GM12878 (cell line): ENCODE data around the gene DIPK1A. TPM values are rescaled to one million over a fixed set of nuclear protein-coding genes. Genes with fewer than 3 reads are reported as not detected.

Experiments
- CHD2 ChIP-seq: IDR thresholded peaks from 2 replicates; pipeline ENCODE4 v1.6.1; 2011; ENCODE audit warnings: low read depth, low read length, improper control_type of control experiment, borderline replicate concordance
- FOS ChIP-seq: IDR thresholded peaks from 3 replicates; pipeline ENCODE4 v1.6.1; 2011; ENCODE audit warnings: borderline replicate concordance; ENCODE audit not compliant: insufficient read length; ENCODE audit errors: extremely low read depth
- MTA2 ChIP-seq: fragments of 450-650 bp; IDR thresholded peaks from 2 replicates; pipeline ENCODE4 v1.6.1; 2016; ENCODE audit warnings: low read depth, mild to moderate bottlenecking, moderate library complexity
- MTA3 ChIP-seq: IDR thresholded peaks from 2 replicates; pipeline ENCODE4 v1.6.1; 2012; ENCODE audit warnings: low read length, inconsistent platforms, borderline replicate concordance
- RAD21 ChIP-seq: IDR thresholded peaks from 2 replicates; pipeline ENCODE4 v1.6.1; 2011; ENCODE audit warnings: mild to moderate bottlenecking, low read depth, low read length, moderate library complexity; ENCODE audit not compliant: insufficient read depth
- SPI1 ChIP-seq: IDR thresholded peaks from 2 replicates; pipeline ENCODE4 v1.6.1; 2011; ENCODE audit warnings: low read depth, mild to moderate bottlenecking, low read length, moderate library complexity, borderline replicate concordance; ENCODE audit not compliant: insufficient read depth
- TCF12 ChIP-seq: IDR thresholded peaks from 2 replicates; pipeline ENCODE4 v1.6.1; 2011; ENCODE audit warnings: low read depth, mild to moderate bottlenecking, low read length
- polyA plus RNA-seq, 11 experiments: library from polyadenylated mRNA; depleted of rRNA in 4 of 11; unstranded in 6 of 11; stranded (reverse) in 5 of 11; fragments of >200 nt; fragmentation: Nextera tagmentation in 4 of 11; fragmentation: Illumina TruSeq in 1 of 11; extraction: Ambion mirVana in 4 of 11; extraction: Trizol in 1 of 11; gene quantifications; 1 replicate in 1 of 11; 2 replicates in 10 of 11; pipeline versions ENCODE4 v1.2.1 to v1.2.3, GENCODE V29; 2011 to 2016; ENCODE audit warnings: inconsistent platforms in 2 of 11, missing spikeins in 2 of 11, low read depth in 1 of 11
- total RNA-seq, 4 experiments: library from RNA; depleted of rRNA in 3 of 4; stranded (reverse); fragments of >200 nt in 3 of 4; fragmentation: Illumina TruSeq in 1 of 4; extraction: Trizol in 1 of 4; gene quantifications; 2 replicates each; pipeline versions ENCODE4 v1.2.1 to v1.2.3, GENCODE V29; 2013 to 2021
- TF ChIP-seq, protein P1 (sequence below): IDR thresholded peaks from 2 replicates; pipeline ENCODE4 v1.6.1; 2011; ENCODE audit warnings: mild to moderate bottlenecking, low read depth, low read length, moderate library complexity; ENCODE audit not compliant: insufficient replicate concordance
- TF ChIP-seq, protein P2 (sequence below), 3 experiments: IDR thresholded peaks in 2 of 3; conservative IDR thresholded peaks in 1 of 3; 2 replicates each; pipeline ENCODE4 v1.5.1; 2011; ENCODE audit warnings: low read depth in 3 of 3, low read length in 3 of 3, mild to moderate bottlenecking in 3 of 3, control low read depth in 2 of 3, moderate library complexity in 2 of 3, inconsistent platforms in 1 of 3, mixed read lengths in 1 of 3; ENCODE audit not compliant: control insufficient read depth in 2 of 3, insufficient read depth in 1 of 3; ENCODE audit errors: extremely low read depth in 1 of 3

The DIPK1A gene
- total and polyA plus RNA-seq, 10 of the 15 experiments (the other 5 are each of a cell fraction or from before 2014, with no cell fraction given) = 4.9 to 15.0 (median 9.7) TPM

DNA sequence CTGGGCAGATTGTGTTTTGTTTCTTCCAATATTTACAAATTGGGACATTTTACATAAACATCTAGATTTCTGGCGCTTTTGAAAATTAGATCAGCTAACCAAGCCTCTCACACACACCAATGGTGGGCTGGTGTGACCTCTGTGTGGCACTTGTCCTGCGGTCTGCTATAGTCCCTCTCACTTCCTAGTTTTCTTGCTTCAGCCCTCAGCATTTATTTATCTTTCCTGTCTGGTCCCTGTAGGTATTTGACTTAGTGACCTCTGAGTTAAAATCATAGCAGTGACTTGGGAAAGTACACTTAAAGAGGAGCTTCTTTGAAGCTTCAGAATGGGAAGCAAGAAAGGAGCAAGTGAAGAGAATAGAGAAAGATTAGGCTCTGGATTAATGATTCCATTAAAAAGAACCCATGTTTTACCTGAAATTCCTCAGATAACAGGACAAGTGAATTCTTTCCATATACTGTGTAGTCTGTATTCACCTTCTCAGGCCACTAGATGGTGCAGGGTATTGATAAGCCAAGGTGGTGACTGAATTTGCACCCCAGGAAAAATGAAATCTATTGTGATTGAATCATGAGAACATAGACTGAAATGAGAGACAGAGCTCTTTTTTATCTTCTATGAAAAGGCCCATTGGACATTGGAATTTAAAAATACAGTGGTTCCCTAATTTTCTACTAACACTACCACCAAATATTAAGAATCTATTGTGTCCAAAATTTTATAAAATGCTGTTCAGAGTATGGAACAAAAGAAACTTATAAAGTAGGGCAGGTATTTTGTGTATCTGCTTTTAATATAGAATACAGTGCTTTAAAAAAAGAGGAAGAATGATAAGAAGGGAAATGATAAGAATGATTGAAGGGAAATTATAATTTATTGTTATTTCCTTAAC, 7.1 kb upstream of the DIPK1A start (continued):
- TF ChIP-seq, protein P1, sequence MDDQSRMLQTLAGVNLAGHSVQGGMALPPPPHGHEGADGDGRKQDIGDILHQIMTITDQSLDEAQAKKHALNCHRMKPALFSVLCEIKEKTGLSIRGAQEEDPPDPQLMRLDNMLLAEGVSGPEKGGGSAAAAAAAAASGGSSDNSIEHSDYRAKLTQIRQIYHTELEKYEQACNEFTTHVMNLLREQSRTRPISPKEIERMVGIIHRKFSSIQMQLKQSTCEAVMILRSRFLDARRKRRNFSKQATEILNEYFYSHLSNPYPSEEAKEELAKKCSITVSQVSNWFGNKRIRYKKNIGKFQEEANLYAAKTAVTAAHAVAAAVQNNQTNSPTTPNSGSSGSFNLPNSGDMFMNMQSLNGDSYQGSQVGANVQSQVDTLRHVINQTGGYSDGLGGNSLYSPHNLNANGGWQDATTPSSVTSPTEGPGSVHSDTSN = no peak
- TF ChIP-seq, protein P2, sequence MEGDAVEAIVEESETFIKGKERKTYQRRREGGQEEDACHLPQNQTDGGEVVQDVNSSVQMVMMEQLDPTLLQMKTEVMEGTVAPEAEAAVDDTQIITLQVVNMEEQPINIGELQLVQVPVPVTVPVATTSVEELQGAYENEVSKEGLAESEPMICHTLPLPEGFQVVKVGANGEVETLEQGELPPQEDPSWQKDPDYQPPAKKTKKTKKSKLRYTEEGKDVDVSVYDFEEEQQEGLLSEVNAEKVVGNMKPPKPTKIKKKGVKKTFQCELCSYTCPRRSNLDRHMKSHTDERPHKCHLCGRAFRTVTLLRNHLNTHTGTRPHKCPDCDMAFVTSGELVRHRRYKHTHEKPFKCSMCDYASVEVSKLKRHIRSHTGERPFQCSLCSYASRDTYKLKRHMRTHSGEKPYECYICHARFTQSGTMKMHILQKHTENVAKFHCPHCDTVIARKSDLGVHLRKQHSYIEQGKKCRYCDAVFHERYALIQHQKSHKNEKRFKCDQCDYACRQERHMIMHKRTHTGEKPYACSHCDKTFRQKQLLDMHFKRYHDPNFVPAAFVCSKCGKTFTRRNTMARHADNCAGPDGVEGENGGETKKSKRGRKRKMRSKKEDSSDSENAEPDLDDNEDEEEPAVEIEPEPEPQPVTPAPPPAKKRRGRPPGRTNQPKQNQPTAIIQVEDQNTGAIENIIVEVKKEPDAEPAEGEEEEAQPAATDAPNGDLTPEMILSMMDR (IDR thresholded peaks at IDR 0.05 in 2 of 3, conservative IDR thresholded peaks at IDR 0.05 in 1 of 3; ENCODE audit: control insufficient read depth in 2 of 3, extremely low read depth in 1 of 3, insufficient read depth in 1 of 3, low read depth in 3 of 3, low read length in 3 of 3) = peak; percentile 72 to 81 (median 74)
- TF ChIP-seq FOS (no peak), MTA3 (no peak), TCF12 (no peak), SPI1 (peak; percentile 69; the same call in 1 of the 2 replicates), RAD21 (peak; percentile 89), MTA2 (peak; percentile 53; the same call in 1 of the 2 replicates), CHD2 (0 out of 2 replicates have a peak, but pooled peaks have one; percentile 22)
